Renal cortex interstitium (tissue), 15 donors: ENCODE results near the gene TMEFF2. TPM values are rescaled to one million over a fixed set of nuclear protein-coding genes. Genes with fewer than 3 reads are reported as not detected.
A peak's percentile ranks its signal among the peaks of the same experiment; 100 is the strongest.

Experiments
- DNase-seq, 11 donors: peaks; one replicate each; pipeline ENCODE4 v3.0.0-alpha.2; 2013; ENCODE audit warnings: low read depth in 9 of 11, low spot score in 4 of 11; ENCODE audit errors: extremely low read depth in 1 of 11
- long read RNA-seq, 16 experiments: transcript quantifications; one replicate each; lab custom pipeline, GENCODE V29; 2026
- polyA plus RNA-seq, 3 donors: library from polyadenylated mRNA; unstranded; fragments of 120-200 nt; gene quantifications; one replicate each; pipeline ENCODE4 v1.2.1, GENCODE V29; 2013; ENCODE audit not compliant: insufficient read length in 3 of 3

TMEFF2 gene, protein sequence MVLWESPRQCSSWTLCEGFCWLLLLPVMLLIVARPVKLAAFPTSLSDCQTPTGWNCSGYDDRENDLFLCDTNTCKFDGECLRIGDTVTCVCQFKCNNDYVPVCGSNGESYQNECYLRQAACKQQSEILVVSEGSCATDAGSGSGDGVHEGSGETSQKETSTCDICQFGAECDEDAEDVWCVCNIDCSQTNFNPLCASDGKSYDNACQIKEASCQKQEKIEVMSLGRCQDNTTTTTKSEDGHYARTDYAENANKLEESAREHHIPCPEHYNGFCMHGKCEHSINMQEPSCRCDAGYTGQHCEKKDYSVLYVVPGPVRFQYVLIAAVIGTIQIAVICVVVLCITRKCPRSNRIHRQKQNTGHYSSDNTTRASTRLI
- 10 to 100 TPM in 2 of 3 donors, 1 to 10 TPM in 1; 9.0 to 15.6 (median 10.9) TPM for polyA plus RNA-seq
- long read RNA-seq, donor 1, partial matches to known transcripts = 0 of 3 reads
- long read RNA-seq, donor 1, other reads (novel, unspliced or antisense) = 0 of 3 reads
- long read RNA-seq, donor 2, partial matches to known transcripts = 0 of 3 reads
- long read RNA-seq, donor 2, other reads (novel, unspliced or antisense) = 0 of 3 reads
- long read RNA-seq, donor 3, transcript TMEFF2-201 (10 exons, 2,604 nt) = major isoform, 15 of 22 reads
- long read RNA-seq, donor 3, partial matches to known transcripts = 6 of 22 reads
- long read RNA-seq, donor 3, other reads (novel, unspliced or antisense) = 0 of 22 reads
- long read RNA-seq, donor 4, partial matches to known transcripts = 0 of 3 reads
- long read RNA-seq, donor 4, other reads (novel, unspliced or antisense) = 0 of 3 reads
- long read RNA-seq, donor 5 = 0 reads
- long read RNA-seq, donor 6, partial matches to known transcripts = 0 of 2 reads
- long read RNA-seq, donor 6, other reads (novel, unspliced or antisense) = 0 of 2 reads
- long read RNA-seq, donor 7, partial matches to known transcripts = 0 of 4 reads
- long read RNA-seq, donor 7, other reads (novel, unspliced or antisense) = 0 of 4 reads
- long read RNA-seq, donor 8, partial matches to known transcripts = 5 of 8 reads
- long read RNA-seq, donor 8, other reads (novel, unspliced or antisense) = 0 of 8 reads
- long read RNA-seq, donor 9, partial matches to known transcripts = 0 of 3 reads
- long read RNA-seq, donor 9, other reads (novel, unspliced or antisense) = 0 of 3 reads
- long read RNA-seq, donor 10, partial matches to known transcripts = 0 of 4 reads
- long read RNA-seq, donor 10, other reads (novel, unspliced or antisense) = 0 of 4 reads
- long read RNA-seq, donor 11, partial matches to known transcripts = 0 of 1 reads
- long read RNA-seq, donor 11, other reads (novel, unspliced or antisense) = 0 of 1 reads
- long read RNA-seq, donor 12, partial matches to known transcripts = 0 of 1 reads
- long read RNA-seq, donor 12, other reads (novel, unspliced or antisense) = 0 of 1 reads
- long read RNA-seq, donor 13, transcript TMEFF2-201 (10 exons, 2,604 nt) = major isoform, 5 of 6 reads
- long read RNA-seq, donor 13, partial matches to known transcripts = 0 of 6 reads
- long read RNA-seq, donor 13, other reads (novel, unspliced or antisense) = 0 of 6 reads
- long read RNA-seq, donor 14, partial matches to known transcripts = 0 of 3 reads
- long read RNA-seq, donor 14, other reads (novel, unspliced or antisense) = 0 of 3 reads
- long read RNA-seq, donor 15, partial matches to known transcripts = 0 of 2 reads
- long read RNA-seq, donor 15, other reads (novel, unspliced or antisense) = 0 of 2 reads
- long read RNA-seq, donor 16, partial matches to known transcripts = 0 of 4 reads
- long read RNA-seq, donor 16, other reads (novel, unspliced or antisense) = 0 of 4 reads

DNA sequence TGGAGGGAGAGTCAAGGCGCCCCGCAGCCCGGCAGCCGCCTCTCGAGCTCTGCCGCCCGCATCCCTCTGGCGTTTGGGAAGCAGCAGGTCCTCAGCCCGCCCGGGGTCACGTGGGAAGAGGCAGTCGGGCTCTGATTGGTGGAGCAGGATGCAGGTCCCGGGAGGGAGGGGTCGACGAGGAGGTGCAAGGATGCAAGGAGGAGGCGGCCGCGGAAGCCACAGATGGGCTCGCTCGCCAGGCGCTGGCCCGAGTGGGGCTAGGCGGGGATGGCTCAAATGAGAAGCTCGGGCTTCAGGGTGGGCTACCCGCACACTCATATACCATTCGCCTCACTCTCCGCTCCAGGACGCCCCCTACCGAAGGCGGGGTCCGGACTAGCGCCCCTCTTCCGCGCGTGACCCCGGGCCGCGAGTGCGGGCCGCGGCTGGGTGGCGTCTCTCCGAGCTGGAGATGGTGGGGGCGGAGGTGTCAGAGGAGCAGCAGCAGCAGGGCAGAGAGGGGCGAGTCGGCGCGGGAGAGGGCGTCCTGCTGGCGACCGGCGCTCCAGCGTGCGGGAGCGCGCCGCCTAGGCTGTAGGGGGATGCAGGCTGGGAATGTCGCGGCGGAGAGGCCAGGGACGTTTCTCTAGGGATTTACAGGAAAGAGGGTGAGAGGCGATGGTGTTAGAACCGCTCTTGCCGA, at the start of gene TMEFF2:
TSS of gene TMEFF2 (minus strand) at position 68 of the 682 bp plus-strand sequence. CDS start 409 bp downstream, outside the sequence.
- DNase-seq = peak in 7 of 11 donors; percentile 42 to 72 (median 64)

DNA sequence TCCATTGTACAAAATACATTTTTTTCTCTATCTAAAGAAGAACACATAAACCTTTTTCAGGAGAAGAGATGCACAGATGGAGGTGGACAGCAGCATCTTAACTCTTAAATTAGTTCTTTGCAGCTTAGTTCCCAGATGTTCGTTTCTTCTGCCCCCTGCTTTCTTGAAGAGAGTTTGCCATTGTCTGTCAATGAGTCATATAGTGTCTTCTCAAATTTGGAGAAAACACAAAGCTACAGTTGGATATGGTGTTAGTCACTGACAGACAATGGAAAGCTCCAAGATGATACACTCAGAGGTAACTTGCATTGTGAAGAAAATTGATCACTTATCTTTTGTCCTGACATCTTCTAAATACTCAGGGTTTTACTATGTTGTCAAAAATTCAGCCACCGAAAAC, 48.8 kb upstream of the TMEFF2 start:
- no peak for DNase-seq

DNA sequence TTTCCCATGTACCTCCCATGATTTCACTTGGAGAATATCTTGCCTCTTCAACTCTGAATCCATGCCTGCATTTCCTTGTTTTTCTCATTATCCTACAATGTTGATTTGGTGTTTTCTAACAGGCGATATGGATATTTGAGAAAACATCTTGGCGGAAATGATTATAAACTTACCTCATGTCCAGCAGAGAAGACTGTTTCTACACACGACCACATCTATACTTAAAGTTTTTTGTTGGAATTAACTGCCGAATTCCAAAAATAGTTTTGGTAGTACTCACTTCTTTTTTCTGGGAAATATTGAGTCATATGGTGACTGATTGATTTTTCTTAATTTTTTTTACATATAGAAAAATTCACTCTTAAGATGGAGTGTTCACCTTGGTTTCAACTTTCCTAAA, 41.4 kb upstream of the TMEFF2 start:
- no peak for DNase-seq

DNA sequence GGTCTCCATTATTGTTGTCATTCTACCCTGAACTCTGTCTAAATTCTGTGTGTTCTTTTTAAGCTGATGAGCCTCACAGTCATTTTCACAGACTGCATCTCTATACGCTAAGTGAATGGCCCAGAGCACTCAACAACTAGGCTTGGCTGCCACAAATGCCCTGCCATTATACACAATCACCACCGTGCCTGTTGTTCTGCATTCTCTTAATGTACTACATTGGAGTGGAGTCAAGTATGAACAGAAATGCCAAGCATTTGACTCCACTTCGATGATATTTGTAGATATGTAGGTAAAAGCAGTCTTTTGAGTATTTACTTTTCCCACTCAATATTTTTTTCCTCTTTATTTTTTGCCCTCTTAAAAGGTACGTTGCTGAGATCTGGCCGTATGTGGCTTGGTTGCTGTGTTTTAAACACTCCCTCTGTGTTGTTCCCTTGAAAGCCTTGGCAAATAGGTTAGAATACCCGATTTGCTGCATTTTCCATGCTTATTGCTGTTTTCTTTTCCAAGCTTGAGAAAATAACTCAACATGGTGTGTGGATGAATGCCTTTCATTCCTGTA, 36.2 kb upstream of the TMEFF2 start:
- no peak for DNase-seq

- no peak for DNase-seq
Observed at GRCh38 chr2:192228685-192229084, 34.0 kb upstream of the TMEFF2 start.

DNA sequence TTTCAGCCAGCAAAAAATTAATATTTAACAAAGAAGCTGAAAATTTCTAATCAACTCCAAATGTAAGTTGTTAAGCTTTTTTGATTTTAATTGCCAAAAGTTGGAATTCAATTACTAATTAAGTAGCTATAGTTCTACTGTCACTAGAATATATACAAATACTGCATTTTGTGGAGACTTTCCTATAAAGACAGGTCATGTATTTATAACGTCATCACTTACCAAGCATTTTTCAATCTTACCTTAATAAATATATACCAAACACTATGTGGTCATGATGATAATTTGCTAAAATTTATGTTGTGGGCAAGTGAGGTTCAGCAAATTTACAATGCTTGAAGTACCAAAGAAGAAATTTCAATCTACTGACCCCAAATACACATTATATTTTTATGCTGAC, 24.2 kb upstream of the TMEFF2 start:
- DNase-seq = no peak

DNA sequence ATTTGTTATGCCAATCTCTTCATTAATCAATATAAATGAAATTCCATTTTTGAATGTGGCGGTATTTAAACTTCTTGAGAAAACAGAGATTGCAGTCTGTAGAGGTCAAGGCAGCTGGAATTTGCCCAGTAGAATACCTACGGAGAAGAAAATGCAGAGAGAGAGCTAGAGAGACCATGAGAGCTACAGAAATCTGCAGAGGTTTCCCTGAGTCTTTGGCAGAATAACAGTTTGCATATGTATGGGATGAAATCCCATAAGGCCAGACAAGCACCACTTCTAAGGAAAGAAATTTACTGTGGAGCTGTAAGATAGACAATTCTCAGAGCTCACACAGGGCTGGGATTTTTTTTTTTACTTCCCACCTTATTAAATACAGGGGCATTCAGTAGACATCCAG, 23.6 kb upstream of the TMEFF2 start:
- no peak for DNase-seq

DNA sequence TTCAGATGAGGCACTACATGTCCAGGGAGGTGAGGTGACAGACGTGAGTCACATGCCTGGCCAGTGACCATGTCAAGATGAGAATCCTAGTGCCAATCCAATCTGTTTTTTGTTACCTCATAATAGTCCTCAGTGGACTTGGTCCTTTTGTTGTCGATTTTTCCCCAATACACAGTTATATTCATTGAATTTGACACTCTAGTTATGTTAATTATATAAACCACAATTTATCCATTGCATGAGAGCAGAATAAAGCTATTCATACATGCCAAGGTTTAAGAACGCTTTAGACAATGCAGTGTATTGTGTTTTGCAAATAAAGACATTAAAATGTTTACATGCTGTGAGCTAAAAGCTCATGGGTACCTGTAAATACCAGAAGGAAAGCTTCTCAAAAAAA, 21.6 kb upstream of the TMEFF2 start:
- DNase-seq = no peak

- no peak for DNase-seq
Observed at GRCh38 chr2:192215096-192215877, 20.6 kb upstream of the TMEFF2 start.

DNA sequence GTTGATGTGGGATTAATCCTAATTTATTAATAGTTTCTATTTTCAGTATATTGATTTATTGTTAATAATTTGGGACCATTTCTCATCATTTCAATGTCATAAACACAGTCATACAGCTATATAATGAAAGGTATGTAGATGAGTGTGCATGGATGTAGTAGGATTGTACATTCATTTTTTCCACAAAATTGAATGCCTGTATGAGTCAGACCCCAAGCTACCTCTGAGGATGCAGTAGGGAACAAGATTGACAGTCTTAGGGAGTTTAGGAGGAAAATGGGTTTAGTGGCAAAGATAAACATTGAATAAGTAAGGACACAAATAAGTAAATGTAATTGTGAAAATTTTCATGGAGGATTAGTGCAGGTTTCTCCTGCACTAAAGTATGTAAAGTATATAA, 14.1 kb upstream of the TMEFF2 start:
- no peak for DNase-seq

DNA sequence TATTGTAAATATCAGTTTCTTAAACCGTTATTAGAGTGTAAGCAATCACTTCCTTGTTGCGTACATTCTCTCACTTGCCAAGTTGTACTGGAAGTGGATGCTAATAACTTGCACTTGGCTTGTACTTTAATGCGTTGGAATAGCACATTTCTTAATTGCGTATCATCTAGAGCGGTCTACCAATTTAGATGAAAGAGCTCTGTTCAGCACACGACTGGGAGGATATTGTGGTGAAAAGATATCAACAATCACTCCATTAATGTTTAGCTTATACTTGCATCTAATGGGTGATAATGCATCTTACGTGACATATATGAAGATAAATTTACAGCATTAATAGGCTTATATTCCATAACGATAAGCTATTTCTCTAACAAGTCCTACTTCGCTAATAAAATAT, 11.7 kb upstream of the TMEFF2 start:
- no peak for DNase-seq

DNA sequence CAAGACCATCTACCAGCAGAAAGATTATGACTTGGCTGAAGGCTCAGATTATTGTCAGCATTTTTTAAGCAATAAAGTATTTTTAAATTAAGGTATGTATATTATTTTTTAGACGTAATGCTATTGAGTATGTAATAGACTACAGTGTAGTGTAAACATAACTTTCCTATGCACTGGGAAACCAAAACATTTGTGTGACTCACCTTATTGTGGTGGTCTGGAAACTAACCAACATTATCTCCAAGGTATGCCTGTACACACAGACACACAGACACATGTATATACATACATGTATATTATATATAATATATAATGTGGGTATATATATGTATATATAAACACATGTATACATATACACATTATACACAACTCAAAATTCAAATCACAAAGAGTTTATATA, 9.1 kb upstream of the TMEFF2 start:
- no peak for DNase-seq

DNA sequence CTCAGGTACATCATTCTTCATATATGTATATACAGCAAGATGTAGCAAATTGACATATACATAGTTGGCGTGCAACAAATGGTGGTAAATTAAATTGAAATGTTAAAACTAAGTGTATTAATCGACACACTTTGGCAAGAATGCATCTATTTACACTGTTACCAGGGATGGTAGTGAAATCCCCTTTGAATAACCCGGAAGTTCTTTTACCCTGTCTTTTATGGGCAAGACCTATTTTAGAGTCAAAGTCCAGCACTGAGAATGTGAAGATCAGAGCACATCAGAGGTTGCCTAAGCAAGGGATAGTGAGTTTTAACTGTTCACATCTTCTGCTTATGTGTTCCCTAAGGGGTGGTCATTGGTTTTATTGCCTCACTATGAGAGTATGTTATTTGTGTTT, 7.6 kb upstream of the TMEFF2 start:
- DNase-seq = no peak

DNA sequence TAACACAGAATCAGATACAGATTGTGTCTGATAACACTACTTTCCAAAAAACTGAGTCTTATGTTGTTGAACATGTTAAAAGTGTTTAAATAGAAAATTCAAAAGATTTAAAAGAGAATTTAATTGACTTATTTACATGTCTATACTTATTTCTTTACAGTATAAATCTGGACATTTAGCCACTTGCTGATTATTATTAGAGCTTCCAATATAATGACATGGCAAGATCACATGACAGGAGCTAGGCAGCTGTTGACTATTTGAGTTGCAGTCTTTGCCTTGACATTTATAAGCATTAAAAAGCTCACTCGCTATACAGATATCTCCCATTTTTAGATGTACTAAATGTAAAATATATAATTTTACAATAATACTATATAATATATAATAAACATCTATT, 6.4 kb upstream of the TMEFF2 start:
- DNase-seq = no peak

DNA sequence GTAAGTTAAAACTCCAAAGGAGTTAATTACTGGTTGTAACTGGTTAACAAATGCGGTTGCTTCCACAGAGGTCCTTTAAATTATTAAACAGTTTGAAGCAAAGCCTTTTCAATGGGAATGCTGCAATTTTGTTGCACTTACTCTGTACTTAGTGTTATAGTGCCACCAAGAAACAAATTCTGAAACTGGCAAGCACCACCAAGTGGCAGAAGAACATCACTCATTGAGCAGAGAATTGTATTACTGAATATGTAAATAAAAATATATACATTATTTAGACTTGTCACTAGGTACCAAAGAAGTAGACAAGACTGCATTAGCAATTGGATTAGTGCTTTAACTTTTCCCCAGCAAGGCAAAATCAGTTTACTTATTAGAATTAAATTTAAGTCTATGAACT, 2.6 kb upstream of the TMEFF2 start:
- DNase-seq = no peak

DNA sequence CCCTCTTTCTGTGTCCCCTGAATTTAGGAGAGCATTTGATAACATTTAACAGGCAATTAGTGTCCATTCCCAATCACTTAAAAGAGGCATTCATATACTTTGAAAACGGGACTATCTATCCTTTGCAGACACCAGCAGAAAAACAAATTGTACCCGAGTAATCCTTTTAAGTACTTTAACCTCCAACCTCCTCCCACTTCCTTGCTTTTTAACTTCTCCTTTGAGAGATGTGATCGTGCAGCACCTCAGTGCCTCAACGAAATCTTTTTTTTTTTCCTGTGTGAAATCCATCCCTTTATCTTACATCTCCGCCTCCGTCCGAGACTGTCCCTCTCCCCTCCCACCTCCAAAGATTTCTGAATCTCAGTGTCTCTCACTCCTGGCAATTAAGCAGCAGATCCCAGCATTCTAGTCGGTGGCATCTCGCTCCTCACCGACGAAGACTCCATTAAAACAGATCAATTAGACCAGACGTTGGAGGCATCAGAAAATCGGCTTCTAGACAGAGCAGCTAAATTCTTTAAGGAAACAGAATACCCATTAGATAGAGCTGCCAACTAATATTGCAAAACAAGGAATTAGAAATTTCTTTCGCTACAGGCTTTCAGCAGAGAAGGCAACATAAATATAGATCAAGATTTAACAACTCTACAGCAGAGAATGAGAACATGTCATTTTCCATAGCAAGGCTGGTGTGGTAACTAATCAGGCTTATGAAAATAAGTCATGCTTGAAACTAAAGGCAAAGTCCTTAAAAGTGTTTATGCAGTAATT, 1.9 kb upstream of the TMEFF2 start:
- DNase-seq = peak in 1 of 11 donors; percentile 10
